ENCODE measurements around the gene ABHD10.

GRCh38 chr3:111939873-111940272 lies 39.0 kb upstream of the ABHD10 start:
- TF ChIP-seq CTCF (IDR thresholded peaks at IDR 0.05) (no peak), POLR2A (IDR thresholded peaks at IDR 0.05) (no peak)

Data from right lobe of liver (tissue), 4 donors.